Neuronal stem cell (in vitro differentiated cells): ENCODE data around the gene TSSC4.

Experiments used
- DNase-seq: peaks from one replicate; pipeline ENCODE4 v3.0.0-alpha.2; 2013; ENCODE audit warnings: low spot score
- H2AFZ ChIP-seq: one replicate; pipeline ENCODE4 v1.6.1; 2013; ENCODE audit warnings: mild to moderate bottlenecking, low read length, inconsistent platforms
- H2AK5ac ChIP-seq: 2 replicates; pipeline ENCODE4 v1.6.1; 2013; ENCODE audit warnings: low read depth, mild to moderate bottlenecking, inconsistent platforms, low read length, moderate library complexity, mixed read lengths
- H2BK120ac ChIP-seq: 2 replicates; pipeline ENCODE4 v1.6.1; 2013; ENCODE audit warnings: low read depth, mild to moderate bottlenecking, inconsistent platforms, low read length, moderate library complexity, mixed read lengths
- H2BK12ac ChIP-seq: one replicate; pipeline ENCODE4 v1.6.1; 2013; ENCODE audit warnings: low read length, inconsistent platforms
- H2BK15ac ChIP-seq: 2 replicates; pipeline ENCODE4 v1.6.1; 2013; ENCODE audit warnings: mild to moderate bottlenecking, low read length, inconsistent platforms, mixed read lengths
- H2BK5ac ChIP-seq: one replicate; pipeline ENCODE4 v1.6.1; 2013; ENCODE audit warnings: inconsistent platforms, mild to moderate bottlenecking, low read length, moderate library complexity
- H3K14ac ChIP-seq: one replicate; pipeline ENCODE4 v1.6.1; 2013; ENCODE audit warnings: low read length, inconsistent platforms
- H3K18ac ChIP-seq: 2 replicates; pipeline ENCODE4 v1.6.1; 2013; ENCODE audit warnings: low read length, inconsistent platforms
- H3K23ac ChIP-seq: 2 replicates; pipeline ENCODE4 v1.6.1; 2013; ENCODE audit warnings: low read depth, mild to moderate bottlenecking, mixed read lengths, low read length, inconsistent platforms; ENCODE audit not compliant: poor library complexity
- H3K27ac ChIP-seq: replicated peaks from 3 replicates; pipeline ENCODE4 v1.5.1; 2013; ENCODE audit warnings: low read length, inconsistent platforms
- H3K27me3 ChIP-seq, 3 experiments: 2 replicates each; pipeline ENCODE4 v1.6.1; 2013; ENCODE audit warnings: low read length in 3 of 3, mild to moderate bottlenecking in 2 of 3, inconsistent platforms in 1 of 3, low read depth in 1 of 3, mixed read lengths in 1 of 3, moderate library complexity in 1 of 3; ENCODE audit not compliant: control insufficient read depth in 3 of 3, insufficient read depth in 3 of 3
- H3K36me3 ChIP-seq, 2 donors: replicated peaks in 1 of 2; 2 replicates each; pipeline ENCODE4 v1.6.1; 2013; ENCODE audit warnings: low read length in 2 of 2; ENCODE audit not compliant: control insufficient read depth in 2 of 2, insufficient read depth in 2 of 2
- H3K4ac ChIP-seq: 2 replicates; pipeline ENCODE4 v1.6.1; 2013; ENCODE audit warnings: inconsistent platforms, mild to moderate bottlenecking, low read length, moderate library complexity
- H3K4me1 ChIP-seq, 2 donors: 1 replicate in 1 of 2; 2 replicates in 1 of 2; pipeline ENCODE4 v1.6.1; 2013; ENCODE audit warnings: low read length in 2 of 2, low read depth in 1 of 2; ENCODE audit not compliant: control insufficient read depth in 2 of 2, insufficient read depth in 1 of 2
- H3K4me2 ChIP-seq: one replicate; pipeline ENCODE4 v1.6.1; 2013; ENCODE audit warnings: mild to moderate bottlenecking, low read length, inconsistent platforms; ENCODE audit not compliant: insufficient read depth, poor library complexity, severe bottlenecking
- H3K4me3 ChIP-seq, 2 donors: 2 replicates each; pipeline ENCODE4 v1.5.1; 2013; ENCODE audit warnings: low read length in 2 of 2, mild to moderate bottlenecking in 2 of 2, inconsistent platforms in 1 of 2, moderate library complexity in 1 of 2
- H3K79me1 ChIP-seq: one replicate; pipeline ENCODE4 v1.6.1; 2013; ENCODE audit warnings: low read depth, mild to moderate bottlenecking, inconsistent platforms, low read length, moderate library complexity
- H3K9ac ChIP-seq: one replicate; pipeline ENCODE4 v1.6.1; 2013; ENCODE audit warnings: mild to moderate bottlenecking, low read depth, low read length, inconsistent platforms; ENCODE audit not compliant: poor library complexity
- H3K9me3 ChIP-seq, 2 donors: replicated peaks in 1 of 2; 2 replicates each; pipeline versions ENCODE3 to v1.6.1; 2013; ENCODE audit warnings: low read length in 2 of 2, mild to moderate bottlenecking in 2 of 2, inconsistent platforms in 1 of 2, low read depth in 1 of 2, mixed read lengths in 1 of 2, moderate library complexity in 1 of 2; ENCODE audit not compliant: control insufficient read depth in 2 of 2, insufficient read depth in 1 of 2
- H4K8ac ChIP-seq: one replicate; pipeline ENCODE4 v1.6.1; 2013; ENCODE audit warnings: low read depth, mild to moderate bottlenecking, inconsistent platforms, low read length, moderate library complexity
- H4K91ac ChIP-seq: one replicate; pipeline ENCODE4 v1.6.1; 2013; ENCODE audit warnings: low read length, low read depth, mild to moderate bottlenecking, inconsistent platforms; ENCODE audit not compliant: poor library complexity
- WGBS, 2 donors: extraction: QIAGEN DNeasy Blood & Tissue Kit; methylation state at CpG; one replicate each; pipeline ENCODE4 v1.1.7; 2013; ENCODE audit warnings: missing lambda C conversion rate in 2 of 2, mixed read lengths in 1 of 2; ENCODE audit not compliant: insufficient read length in 2 of 2, insufficient replicate concordance in 1 of 2; ENCODE audit errors: extremely low coverage in 2 of 2; 5-methylcytosine and 5-hydroxymethylcytosine counted together

The TSSC4 gene

DNA sequence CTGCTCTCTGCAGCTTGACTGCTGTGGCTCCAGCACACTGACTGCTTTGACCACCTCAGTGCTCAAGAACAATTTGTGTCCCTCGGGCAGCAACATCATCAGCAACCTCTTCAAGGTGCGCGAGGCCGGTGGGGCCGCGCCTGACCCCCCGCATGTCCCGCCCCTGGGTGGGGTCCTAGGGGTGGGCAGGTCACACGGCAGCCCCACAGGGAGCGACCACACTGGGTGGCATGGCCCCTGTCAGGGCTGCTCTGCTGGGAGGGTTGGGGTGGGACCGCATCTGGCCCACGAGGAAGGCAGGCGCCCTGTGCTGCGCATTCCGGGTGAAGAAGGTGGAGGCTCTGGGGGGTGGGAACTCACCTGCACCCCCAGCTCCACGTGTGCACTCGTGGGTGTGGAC lies 4.7 kb upstream of the TSSC4 start:
- Histone ChIP-seq H3K9me3 (no peaks in the 10 kb centered on the region), H3K4me2 (no peak overlapping the region), H3K23ac (no peak overlapping the region), H3K14ac (no peak overlapping the region), H3K9ac (no peak overlapping the region), H2BK15ac (no peak overlapping the region), H2BK120ac (no peak overlapping the region), H3K4ac (no peak overlapping the region), H4K91ac (no peak overlapping the region), H2AK5ac (no peak overlapping the region), H3K4me3 (no peak overlapping the region), H4K8ac (no peak overlapping the region), H2AFZ (no peak overlapping the region), H3K27ac (no peak overlapping the region), H3K4me1 (peaks cover 5 to 7% of the 10 kb centered on the region in 2 donors), H3K18ac (no peak overlapping the region), H3K36me3 (peaks cover 24 to 67% of the 10 kb centered on the region in 2 donors), H3K27me3 (no peaks in the 10 kb centered on the region), H2BK5ac (no peak overlapping the region), H3K79me1 (peaks cover 21% of the 10 kb centered on the region), H2BK12ac (no peak overlapping the region)
- DNase-seq, result no peak
- no CpG with 5 or more reads among the region's 17 CpGs for WGBS, 2 donors

DNA sequence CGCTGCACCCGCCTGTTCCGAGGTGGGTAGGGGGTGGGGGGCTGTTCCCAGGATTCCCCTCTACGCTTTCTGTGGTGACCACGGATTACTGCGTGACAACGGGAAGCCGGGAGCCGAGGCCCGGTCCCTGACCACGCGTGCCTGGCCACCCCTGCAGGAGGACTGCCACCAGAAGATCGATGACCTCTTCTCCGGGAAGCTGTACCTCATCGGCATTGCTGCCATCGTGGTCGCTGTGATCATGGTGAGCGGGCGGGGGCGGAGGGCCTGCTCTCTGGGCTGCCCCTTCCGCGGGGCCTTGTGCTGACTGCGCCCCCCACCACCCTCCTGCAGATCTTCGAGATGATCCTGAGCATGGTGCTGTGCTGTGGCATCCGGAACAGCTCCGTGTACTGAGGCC lies 4.1 kb upstream of the TSSC4 start:
- no peak overlapping the region for H4K91ac ChIP-seq
- no peak overlapping the region for H2BK120ac ChIP-seq
- H3K4me3 ChIP-seq, result no peak overlapping the region
- no peak overlapping the region for H3K18ac ChIP-seq
- no peak overlapping the region for H2BK15ac ChIP-seq
- no peak for DNase-seq
- H3K4me1 ChIP-seq, result peaks cover 6 to 8% of the 10 kb centered on the region in 2 donors
- H3K4ac ChIP-seq, result no peak overlapping the region
- peak overlapping the region; percentile 43 for H3K23ac ChIP-seq
- H3K9ac ChIP-seq, result no peak overlapping the region
- peaks cover 22% of the 10 kb centered on the region for H3K79me1 ChIP-seq
- H3K27me3 ChIP-seq, result no peaks in the 10 kb centered on the region
- no peak overlapping the region for H2AK5ac ChIP-seq
- H3K9me3 ChIP-seq, result no peaks in the 10 kb centered on the region
- peaks cover 24 to 61% of the 10 kb centered on the region in 2 donors for H3K36me3 ChIP-seq
- H2BK5ac ChIP-seq, result no peak overlapping the region
- no peak overlapping the region for H3K4me2 ChIP-seq
- H2BK12ac ChIP-seq, result no peak overlapping the region
- H3K27ac ChIP-seq, result no peak overlapping the region
- no peak overlapping the region for H2AFZ ChIP-seq
- WGBS, 2 donors, result no CpG with 5 or more reads among the region's 26 CpGs
- H4K8ac ChIP-seq, result no peak overlapping the region
- no peak overlapping the region for H3K14ac ChIP-seq

DNA sequence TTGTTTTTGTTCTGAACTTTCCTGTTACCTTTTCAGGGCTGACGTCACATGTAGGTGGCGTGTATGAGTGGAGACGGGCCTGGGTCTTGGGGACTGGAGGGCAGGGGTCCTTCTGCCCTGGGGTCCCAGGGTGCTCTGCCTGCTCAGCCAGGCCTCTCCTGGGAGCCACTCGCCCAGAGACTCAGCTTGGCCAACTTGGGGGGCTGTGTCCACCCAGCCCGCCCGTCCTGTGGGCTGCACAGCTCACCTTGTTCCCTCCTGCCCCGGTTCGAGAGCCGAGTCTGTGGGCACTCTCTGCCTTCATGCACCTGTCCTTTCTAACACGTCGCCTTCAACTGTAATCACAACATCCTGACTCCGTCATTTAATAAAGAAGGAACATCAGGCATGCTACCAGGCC lies 3.5 kb upstream of the TSSC4 start:
- H3K9ac ChIP-seq, result no peak overlapping the region
- H3K18ac ChIP-seq, result no peak overlapping the region
- no peak overlapping the region for H3K4me3 ChIP-seq
- H3K4me2 ChIP-seq, result no peak overlapping the region
- no peak overlapping the region for H2BK120ac ChIP-seq
- H3K23ac ChIP-seq, result no peak overlapping the region
- H3K14ac ChIP-seq, result no peak overlapping the region
- DNase-seq, result no peak
- no peaks in the 10 kb centered on the region for H3K27me3 ChIP-seq
- no peak overlapping the region for H2AFZ ChIP-seq
- no peak overlapping the region for H2BK15ac ChIP-seq
- H2BK12ac ChIP-seq, result no peak overlapping the region
- H3K9me3 ChIP-seq, result no peaks in the 10 kb centered on the region
- no peak overlapping the region for H4K91ac ChIP-seq
- H2AK5ac ChIP-seq, result no peak overlapping the region
- H2BK5ac ChIP-seq, result no peak overlapping the region
- peaks cover 25 to 57% of the 10 kb centered on the region in 2 donors for H3K36me3 ChIP-seq
- no peak overlapping the region for H3K27ac ChIP-seq
- no peak overlapping the region for H3K4ac ChIP-seq
- H4K8ac ChIP-seq, result no peak overlapping the region
- H3K79me1 ChIP-seq, result peaks cover 22% of the 10 kb centered on the region
- WGBS, 2 donors, result no CpG with 5 or more reads among the region's 12 CpGs
- H3K4me1 ChIP-seq, result peaks cover 11 to 12% of the 10 kb centered on the region in 2 donors

DNA sequence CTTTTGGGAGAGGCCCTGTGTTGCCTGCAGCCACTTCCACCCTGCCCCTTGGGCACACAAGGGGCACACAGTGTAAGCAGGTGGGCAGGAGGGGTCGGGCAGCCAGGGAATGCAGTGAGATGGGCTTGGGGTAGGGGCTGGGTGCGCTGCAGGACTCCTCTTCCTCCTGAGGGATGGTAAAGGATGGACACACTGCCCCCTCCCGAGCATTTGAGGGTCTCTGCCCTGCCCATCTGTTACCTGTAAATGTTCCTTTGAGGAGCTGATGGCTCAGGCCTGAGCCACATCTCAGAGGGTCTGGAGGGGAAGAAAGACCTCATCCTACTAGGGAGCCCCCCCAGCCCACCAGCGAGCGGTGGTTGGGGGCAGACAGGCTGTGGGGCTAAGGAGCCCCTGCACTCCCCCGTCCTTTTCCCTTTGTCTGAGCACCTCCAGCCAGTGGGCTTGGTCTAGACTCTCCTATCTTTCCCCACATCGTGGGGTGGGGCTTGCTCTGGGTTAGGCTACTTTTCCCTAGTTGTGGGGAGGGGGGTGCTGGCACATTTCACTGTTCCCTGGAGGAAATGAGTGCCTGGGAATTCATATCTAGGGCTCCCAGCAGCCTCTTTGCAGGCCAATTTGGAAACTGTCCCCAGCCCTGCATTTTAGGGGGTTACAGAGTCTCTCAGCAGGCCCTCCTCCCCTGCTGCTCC lies 1.7 kb upstream of the TSSC4 start:
- H2AK5ac ChIP-seq, result peak overlapping the region; percentile 99
- H3K4me1 ChIP-seq, result peaks cover 12% of the 10 kb centered on the region in 2 donors
- no peak overlapping the region for H2AFZ ChIP-seq
- peaks cover 39 to 61% of the 10 kb centered on the region in 2 donors for H3K36me3 ChIP-seq
- H2BK15ac ChIP-seq, result no peak overlapping the region
- no peak overlapping the region for H4K91ac ChIP-seq
- H4K8ac ChIP-seq, result no peak overlapping the region
- peak overlapping the region; percentile 99 for H2BK5ac ChIP-seq
- WGBS, 2 donors, result no CpG with 5 or more reads among the region's 7 CpGs
- peak overlapping the region; percentile 93 for H3K4ac ChIP-seq
- no peak for DNase-seq
- no peaks in the 10 kb centered on the region for H3K9me3 ChIP-seq
- H3K27ac ChIP-seq, result no peak overlapping the region
- H3K9ac ChIP-seq, result no peak overlapping the region
- no peak overlapping the region for H3K18ac ChIP-seq
- H3K27me3 ChIP-seq, result no peaks in the 10 kb centered on the region
- no peak overlapping the region for H2BK12ac ChIP-seq
- H3K14ac ChIP-seq, result no peak overlapping the region
- peaks cover 14% of the 10 kb centered on the region for H3K79me1 ChIP-seq
- peak overlapping the region in 1 of 2 donors; percentile 100 for H3K4me3 ChIP-seq
- no peak overlapping the region for H2BK120ac ChIP-seq
- H3K23ac ChIP-seq, result peak overlapping the region; percentile 55
- H3K4me2 ChIP-seq, result no peak overlapping the region
